GM12891 (cell line): ENCODE results near the gene ROCK2.

ENCODE experiments used
- DNase-seq: peaks from one replicate; pipeline ENCODE4 v3.0.0; 2011; ENCODE audit warnings: low spot score; ENCODE audit not compliant: insufficient read length
- FAIRE-seq: peaks from 2 replicates; lab custom pipeline; 2011; peaks lifted over from hg19 to GRCh38; lab: Jason Lieb, UNC
- PAX5 ChIP-seq: IDR thresholded peaks from 2 replicates; pipeline ENCODE4 v1.6.1; 2011; ENCODE audit warnings: low read length, moderate library complexity, mild to moderate bottlenecking; ENCODE audit not compliant: insufficient read depth, severe bottlenecking
- POLR2A ChIP-seq: IDR thresholded peaks from 2 replicates; pipeline ENCODE4 v1.6.1; 2011; ENCODE audit warnings: low read depth, low read length, control low read depth
- POLR2AphosphoS5 ChIP-seq: IDR thresholded peaks from 2 replicates; pipeline ENCODE4 v1.6.1; 2011; ENCODE audit warnings: low read depth, low read length, control low read depth
- POU2F2 ChIP-seq: IDR thresholded peaks from 2 replicates; pipeline ENCODE4 v1.6.1; 2011; ENCODE audit warnings: low read depth, mild to moderate bottlenecking, control low read depth, low read length, moderate library complexity
- SPI1 ChIP-seq: IDR thresholded peaks from 2 replicates; pipeline ENCODE4 v1.6.1; 2011; ENCODE audit warnings: low read depth, low read length, control low read depth
- TAF1 ChIP-seq: IDR thresholded peaks from 2 replicates; pipeline ENCODE4 v1.6.1; 2011; ENCODE audit warnings: low read depth, low read length, control low read depth

Gene ROCK2

DNA sequence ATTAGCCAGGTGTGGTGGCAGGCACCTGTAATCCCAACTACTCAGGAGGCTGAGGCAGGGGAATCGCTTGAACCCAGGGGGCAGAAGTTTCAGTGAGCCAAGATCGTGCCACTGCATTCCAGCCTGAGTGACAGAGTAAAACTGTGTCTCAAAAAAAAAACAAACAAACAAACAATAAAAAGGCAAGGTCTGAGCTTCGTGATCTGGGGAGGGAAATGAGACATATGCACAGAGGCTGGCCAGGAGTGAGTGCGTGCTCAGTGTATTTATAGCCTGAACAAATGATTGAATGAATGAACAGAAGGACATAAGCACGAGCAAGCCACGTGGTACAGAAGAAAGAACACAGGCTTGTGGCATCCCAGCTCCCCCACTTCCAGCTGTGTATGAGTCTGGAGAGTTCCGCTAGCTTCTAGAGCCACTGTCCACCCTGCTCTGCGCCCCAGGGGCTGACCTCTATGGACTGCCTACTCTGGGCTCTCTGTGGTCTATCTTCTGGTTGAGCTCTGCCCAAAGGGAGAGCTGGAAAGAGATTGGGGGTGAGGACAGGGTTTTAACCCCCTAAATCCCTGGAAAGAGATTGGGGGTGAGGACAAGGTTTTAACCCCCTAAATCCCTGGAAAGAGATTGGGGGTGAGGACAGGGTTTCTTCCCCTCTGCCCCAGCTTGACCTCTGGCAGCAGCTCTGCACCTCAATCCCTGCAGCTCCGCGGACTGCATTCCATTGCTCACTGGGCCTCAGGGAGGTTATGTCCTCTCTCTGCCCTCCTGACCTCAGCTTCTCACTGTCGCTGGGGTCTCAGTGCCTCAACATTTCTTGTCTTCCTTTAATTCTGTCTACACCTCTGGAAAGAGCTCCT, 11.0 kb upstream of the ROCK2 start:
- FAIRE-seq: no peak
- TF ChIP-seq PAX5 (no peak), POLR2AphosphoS5 (no peak), TAF1 (no peak), POU2F2 (no peak), SPI1 (no peak), POLR2A (no peak)

DNA sequence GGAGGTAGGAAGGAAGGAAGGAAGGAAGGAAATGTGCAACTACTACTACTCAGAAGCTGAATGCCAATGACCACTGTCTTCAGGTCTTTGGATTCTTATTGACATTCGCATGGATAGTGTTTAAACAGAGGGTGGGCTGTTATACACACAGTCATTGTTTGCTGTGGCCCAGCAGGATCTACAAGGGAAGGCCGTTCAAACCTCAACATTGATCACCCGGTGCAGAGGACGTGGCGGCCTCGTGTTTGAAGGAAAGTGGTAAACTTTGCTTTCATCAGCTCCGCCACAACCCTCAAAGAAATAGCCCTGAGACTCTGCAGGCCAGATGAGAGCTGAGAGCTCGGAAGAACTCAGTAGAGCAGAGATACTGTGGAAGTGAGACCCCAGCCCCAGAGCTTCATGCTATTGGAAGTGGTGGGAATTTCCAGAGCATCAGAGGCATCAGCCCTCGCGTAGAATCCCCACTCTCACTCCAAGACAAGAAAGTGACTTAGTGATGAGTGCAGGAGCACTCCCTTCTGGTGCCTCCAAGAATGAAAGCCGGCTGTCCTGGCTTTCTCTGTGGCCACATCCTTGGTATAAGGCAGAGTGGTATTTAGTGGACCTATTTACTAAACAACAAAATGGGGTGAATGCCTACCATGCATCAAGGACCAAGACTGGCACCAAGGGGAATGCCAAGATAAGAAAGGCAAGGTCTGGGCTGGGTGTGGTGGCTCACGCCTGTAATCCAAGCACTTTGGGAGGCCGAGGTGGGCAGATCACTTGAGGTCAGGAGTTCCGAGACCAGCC, 10.1 kb upstream of the ROCK2 start:
- DNase-seq: no peak
- no peak for FAIRE-seq
- TF ChIP-seq POU2F2: no peak

More for the DNA sequence above, 11.0 kb upstream of the ROCK2 start:
- no peak for DNase-seq

DNA sequence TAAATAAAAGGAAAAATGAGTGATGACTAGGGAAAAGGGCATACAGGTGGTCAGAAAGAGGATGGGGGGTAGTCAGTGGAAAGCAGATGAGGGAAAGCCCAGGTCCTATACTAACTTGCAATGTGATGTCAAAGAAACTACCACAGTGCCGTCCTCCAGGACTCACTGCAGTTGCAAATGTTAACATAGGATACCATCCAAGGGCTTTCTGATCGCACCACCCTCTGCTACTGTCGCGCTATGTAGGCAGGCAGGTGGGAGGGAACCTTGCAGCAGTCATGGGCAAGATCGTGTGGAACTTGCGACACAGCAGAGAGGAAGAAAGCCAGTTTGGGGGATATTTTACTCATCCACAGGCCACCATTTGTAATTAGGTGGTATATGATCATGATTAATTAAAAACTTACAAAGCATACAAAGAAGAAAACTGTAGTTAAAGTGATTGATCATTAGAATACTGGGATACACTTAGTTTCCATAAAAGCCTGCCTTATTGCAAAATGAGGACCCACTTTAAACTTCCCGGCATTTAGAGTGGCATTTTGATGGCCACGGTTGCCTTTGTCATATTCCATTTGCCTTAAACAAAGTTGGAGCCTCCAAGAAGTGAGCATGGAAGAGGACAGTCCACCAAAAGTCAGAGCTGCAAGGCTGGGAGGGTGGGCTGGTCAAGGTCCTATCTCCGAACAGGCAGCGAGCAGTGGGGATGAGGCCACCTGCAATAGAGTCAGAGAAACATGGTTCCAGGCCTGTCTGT, 8.5 kb upstream of the ROCK2 start:
- no peak for DNase-seq
- FAIRE-seq: no peak
- TF ChIP-seq PAX5 (no peak), POU2F2 (no peak), SPI1 (no peak), TAF1 (no peak), POLR2A (no peak), POLR2AphosphoS5 (no peak)

DNA sequence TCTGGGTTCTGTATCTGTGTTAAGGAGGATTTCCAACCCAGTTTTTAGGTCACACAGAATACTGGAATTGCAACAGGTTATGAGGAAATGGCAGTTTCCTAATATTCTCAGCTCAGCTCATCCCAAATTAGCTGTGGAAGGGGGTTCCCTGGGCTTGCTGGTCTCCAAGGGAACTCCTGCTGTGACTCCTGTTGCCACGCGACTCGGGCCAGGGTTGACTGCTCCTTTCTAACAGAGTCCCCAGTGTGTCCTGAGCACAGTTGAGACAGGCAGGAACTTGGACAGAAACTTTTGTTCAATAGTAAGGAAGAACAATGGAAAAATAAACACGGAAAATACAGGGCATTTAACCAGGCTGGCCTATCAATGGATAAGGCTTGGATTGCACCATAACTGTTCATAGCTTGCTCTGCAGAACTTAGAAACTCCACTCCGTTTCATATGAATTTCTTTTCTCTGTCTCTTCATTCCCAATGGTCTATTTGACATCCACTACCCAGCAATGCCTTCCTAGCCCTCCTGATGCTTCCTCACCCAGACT, 3.8 kb upstream of the ROCK2 start:
- FAIRE-seq: no peak

DNA sequence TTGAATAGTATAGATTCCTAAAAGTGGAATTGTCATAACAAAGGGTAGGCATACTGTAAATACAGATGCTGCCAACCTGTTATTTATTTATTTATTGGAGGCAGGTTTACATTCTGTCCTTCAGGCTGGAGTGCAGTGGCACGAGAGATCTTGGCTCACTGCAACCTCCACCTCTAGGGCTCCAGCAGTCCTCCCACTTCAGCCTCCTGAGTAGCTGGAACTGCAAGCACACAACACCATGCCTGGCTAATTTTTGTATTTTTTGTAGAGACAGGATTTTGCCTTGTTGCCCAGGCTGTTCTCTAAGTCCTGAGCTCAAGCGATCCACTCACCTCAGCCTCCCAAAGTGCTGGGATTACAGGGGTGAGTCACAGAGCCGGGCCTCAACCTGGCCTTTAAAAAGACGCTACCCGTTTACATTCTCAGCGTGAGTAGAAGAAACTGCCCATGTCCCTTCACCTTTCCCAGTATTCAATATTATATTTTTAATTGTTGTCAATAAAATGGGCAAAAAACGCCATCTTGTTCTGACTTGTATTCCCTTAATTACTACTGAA, 3.0 kb upstream of the ROCK2 start:
- FAIRE-seq: no peak
- no peak for DNase-seq
- TF ChIP-seq SPI1 (no peak), POLR2A (no peak), POLR2AphosphoS5 (no peak), TAF1 (no peak), POU2F2 (no peak), PAX5 (no peak)

More for the DNA sequence above, 3.8 kb upstream of the ROCK2 start:
- TF ChIP-seq POLR2AphosphoS5 (no peak), POLR2A (no peak), PAX5 (no peak), TAF1 (no peak), POU2F2 (no peak), SPI1 (no peak)
- no peak for DNase-seq

DNA sequence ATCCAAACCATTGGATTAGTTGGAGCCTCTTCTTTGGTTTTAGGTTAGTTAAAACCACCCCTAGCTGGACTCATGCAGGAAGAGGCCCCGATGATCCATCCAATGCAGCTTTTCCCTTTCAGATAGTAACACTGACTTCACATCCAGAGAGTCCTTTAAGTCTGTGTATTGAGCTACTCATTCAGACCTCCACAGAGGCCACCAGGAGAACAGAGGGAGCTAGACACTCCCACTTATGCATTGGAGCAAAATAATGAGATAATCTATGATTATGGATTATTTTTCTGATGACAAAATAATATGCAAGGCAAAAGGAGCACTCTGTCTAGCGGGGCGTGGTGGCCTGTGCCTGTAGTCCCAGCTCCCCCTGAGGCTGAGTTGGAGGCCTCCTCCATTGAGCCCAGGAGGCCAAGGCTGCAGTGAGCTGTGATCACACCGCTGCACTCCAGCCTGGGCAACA, 1.6 kb upstream of the ROCK2 start:
- FAIRE-seq (no peak), DNase-seq (no peak)
- TF ChIP-seq POLR2A: no peak
- TF ChIP-seq SPI1: no peak
- TF ChIP-seq TAF1: no peak
- TF ChIP-seq POU2F2: no peak
- TF ChIP-seq PAX5: no peak
- no peak for TF ChIP-seq POLR2AphosphoS5

DNA sequence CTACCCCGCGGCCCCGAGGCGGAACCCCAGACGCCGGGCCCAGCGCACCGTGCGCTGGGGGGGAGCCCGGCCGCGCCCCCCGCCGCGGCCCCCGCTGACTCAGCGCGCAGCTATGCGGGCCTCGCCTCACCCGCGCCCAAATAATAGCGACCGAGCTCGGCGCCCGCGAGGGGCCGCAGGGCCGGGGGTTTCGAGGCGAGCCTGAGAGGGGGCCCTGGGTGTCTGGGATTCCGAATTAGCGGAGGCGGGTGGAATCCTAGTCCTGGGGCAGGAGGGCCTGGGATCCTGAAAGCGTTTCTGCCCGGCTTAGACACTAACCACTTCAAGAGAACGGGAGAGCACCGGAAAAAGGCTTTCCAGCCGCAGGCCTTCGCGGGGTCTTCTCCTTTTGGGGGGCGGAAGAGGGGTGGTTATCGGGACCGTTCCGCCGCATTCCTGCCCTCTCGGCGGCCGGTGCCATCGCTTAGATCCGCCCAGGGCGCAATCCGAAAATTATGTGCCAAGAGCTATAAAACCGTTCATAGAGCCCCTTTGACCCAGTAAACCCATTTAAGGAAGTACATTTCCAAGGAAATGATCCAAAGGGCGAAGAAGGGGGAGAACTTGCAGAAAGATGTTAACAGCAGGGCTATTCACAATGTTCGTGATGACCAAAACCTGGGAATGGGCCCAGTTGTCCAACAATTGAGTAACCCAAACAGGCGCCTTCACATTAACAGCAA, 681 bp upstream of the ROCK2 start:
- no peak for TF ChIP-seq TAF1
- no peak for TF ChIP-seq PAX5
- no peak for TF ChIP-seq SPI1
- no peak for TF ChIP-seq POU2F2
- FAIRE-seq (no peak), DNase-seq (no peak)

DNA sequence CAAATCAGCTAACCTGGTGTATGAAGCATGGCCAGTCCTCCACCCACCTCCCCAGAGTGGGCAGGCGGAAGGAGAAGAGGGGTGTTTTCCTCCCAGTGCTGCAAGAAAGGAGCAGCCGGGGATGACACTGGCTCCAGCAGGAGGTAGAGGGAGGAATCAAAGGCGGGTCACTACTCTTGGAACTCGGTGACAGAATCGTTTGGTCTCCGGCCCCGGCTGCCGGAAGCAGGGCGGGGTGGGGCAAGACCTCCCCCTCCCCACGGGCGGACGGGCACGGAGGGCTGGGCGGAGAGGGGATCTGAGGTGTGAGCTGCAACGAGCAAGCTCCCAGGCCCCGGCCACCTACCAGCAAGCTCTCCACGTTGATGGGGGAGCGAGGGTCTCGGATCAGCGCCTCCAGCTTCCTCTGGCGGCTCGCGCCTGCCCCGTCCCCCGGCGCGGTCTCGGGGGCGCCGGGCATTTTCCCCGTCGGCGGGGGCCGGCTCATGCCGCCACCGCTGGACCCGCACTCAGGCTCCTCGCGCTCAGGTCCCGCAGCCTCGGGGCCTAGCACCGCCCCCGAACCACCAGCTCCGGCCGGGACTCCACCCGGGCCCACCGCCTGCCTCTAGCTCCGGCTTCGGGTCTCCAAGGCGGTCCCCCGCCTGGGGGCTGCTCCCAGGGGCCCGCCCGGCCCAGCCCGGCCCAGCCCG, 640 bp downstream of the ROCK2 start:
- peak; percentile 41 for DNase-seq
- peak; percentile 91 for FAIRE-seq
- TF ChIP-seq POU2F2: no peak
- no peak for TF ChIP-seq POLR2AphosphoS5
- no peak for TF ChIP-seq SPI1
- TF ChIP-seq POLR2A: no peak
- TF ChIP-seq TAF1: no peak
- no peak for TF ChIP-seq PAX5
